MV-4-11 (cell line): Measurements from ENCODE around the gene STAC.
"Not testable (repeated sequence)": the region's sequence is repeated elsewhere in the genome, so short reads cannot be mapped to it uniquely, and the experiment has no call there.

ENCODE experiments used
- DNase-seq: peaks from one replicate; lab custom pipeline; 2025; lab: John Stamatoyannopoulos, UW

STAC gene

DNA sequence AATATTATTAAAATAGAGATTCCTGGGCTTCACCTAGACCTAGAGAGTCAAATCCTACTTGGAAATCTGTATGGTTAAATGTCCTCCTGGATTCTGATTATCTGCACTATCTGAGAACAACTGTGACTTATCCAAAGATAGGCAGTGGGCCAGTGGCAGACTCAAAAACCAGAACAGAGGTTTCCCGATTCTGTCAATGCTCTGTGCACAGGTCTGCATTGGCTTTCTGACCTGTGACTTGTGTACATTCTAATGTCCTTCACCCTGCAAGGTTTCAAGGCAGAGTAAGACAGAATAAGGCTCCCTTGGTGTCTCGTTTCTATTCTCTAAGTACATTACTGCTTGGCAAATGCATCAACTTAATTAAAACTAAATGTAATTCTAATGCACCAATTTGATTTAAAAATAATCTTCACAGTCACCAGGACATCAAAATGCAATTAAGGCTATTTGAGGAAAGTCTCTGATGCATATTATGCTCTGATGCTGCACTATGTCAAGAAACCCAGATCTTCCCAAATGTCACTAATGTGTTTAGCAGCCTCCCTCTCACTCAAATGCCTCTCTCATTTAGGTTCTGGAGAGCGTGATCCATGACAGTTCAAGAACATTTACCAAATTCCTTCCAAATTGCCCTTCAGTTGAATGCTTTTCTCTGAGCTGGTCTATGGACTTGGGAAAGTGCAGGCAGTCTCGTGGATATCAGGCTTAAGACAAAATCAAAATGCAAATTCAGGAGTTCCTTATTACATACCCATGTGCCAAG, 140.1 kb downstream of the STAC start:
- DNase-seq: no peak

DNA sequence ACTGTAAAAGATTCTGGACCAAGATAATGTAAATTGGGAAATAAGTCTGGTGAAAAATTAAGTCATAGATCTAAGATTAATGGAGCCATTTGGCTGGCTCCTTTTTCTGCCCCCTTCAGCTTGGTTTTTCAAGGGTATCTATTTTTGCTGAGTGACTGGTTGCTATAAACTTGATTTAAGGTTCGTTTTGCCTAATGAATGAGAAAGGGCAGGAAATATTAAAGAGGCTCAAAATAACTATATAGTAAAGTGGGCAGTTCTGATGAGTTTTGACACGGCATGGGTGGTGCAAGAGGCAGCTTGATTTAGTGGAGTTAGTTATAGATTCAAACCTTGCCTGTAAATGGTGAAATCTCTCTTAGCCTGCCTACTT, 140.7 kb downstream of the STAC start:
- no peak for DNase-seq

DNA sequence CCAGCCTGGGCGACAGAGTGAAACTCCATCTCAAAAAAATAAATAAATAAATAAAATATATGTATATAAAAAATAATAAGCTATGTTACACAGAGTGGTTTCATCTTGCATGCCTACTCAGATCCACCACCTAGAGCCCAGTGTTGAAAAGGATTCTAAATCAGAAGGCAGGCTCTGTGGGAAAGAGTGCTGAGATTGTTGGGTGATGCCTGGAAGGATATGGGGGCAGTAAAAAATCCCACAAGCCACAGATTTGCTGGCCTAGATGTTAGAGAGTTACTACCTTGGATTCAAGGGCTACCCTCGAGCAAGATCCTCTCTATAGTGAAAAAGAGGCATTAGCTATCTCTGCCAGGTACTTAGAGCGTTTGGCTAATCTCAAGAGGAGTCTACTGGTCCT, 144.3 kb downstream of the STAC start:
- no peak for DNase-seq

DNA sequence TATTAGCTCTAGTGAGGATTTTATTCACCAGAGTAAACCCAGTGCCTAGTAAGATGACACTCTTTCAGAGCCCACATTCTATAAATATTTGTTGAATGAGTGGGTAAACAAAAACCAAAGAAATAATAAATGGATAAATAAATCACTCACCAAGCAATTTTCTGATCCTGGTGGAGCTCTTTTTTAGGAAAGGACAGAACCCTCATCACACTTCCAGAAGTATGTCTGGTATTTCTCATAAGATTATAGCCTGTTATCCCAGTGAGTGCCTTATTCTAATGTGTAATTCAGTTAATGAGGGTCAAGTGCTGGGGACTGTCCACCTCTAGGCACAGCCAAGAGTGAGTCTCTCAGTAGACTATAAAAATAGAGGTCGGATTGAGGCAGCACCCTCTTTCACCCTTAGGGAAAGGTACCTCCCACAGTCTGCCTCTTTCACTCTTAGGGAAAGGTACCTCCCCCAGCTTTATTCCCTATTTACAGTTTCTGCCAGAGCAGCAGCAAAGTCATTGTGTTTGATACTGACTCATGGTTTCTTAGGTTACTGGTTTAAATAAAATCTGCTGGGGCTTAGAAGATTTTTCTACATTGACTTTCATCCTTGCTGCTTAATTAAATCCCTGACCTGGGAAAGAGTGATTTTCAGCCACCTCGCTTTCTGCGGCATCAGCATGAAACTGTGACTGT, 145.0 kb downstream of the STAC start:
- DNase-seq: no peak

DNA sequence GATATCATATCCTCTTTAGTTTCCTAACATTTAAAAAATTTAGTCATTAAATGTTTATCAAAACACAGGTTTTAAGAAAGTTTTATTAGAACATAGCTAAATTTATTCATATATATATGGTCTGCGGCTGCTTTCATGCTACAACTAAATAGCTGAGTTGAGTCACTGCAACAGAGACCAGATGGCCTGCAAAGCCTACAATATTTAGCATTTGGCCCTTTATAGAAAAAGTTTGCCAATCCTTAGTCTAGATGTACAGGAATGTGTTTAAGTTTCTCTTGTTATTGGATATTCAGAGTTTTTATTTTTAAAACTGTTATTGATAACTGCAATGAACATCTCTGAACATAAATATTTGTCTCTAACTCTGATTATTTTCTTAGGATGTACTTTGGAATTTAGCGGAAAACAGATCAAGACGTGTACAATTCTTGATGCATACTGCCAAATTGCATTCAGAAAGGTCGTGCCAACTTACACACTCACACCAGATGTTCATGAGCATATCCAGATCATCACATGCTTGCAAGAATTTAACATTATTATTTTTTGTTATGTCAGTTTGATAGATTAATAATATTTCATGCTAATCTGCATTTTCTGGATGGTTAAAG, 157.9 kb downstream of the STAC start:
- DNase-seq: no peak

DNA sequence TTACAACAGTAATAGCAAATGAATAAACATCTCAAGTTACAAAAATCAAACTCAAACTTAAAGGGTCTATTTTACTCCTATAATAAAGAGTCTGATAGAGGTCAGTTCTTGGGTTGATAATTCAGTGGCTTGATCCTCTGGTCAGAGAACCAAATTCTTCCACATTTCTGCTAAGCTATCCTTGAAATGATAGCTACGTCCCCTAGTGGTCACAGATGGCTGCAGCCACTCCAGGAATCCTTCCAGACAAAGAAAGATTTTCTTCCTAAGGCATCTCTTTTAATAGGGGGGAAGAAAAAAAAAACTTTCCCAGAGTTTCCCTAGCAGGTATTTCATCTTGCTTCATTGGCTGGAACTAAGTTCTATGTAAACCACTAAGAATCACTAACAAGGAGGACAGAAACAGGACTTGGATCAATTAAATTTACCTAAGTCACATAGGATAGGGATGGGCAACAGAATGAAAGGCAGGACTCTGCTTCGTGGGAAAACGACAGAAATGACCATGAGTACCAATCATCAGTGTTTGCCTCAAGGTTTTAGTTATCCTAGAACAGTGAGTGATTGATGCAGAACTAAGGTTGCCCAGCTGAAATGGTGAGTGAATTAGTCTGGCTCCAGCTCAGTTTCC, 160.7 kb downstream of the STAC start:
- no peak for DNase-seq

DNA sequence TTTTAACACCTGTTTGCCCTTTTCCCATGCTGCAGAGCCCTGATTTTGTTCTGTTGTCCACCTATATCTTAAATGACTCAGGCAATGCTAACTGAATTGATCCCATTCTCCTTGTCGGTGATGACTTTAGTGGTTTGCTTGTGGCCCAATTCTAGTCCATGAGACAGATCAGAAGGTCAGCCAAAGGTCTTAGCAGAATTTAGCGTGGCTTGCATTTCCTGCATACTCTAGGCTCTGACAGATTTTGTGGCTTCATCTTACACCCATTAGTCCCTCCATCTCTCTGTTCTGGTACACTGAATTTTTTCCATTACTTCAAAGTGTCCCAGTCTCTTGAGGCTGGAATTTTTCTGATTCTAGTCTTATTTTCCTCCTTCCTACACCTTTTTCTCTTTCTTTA, 161.9 kb downstream of the STAC start:
- no peak for DNase-seq

DNA sequence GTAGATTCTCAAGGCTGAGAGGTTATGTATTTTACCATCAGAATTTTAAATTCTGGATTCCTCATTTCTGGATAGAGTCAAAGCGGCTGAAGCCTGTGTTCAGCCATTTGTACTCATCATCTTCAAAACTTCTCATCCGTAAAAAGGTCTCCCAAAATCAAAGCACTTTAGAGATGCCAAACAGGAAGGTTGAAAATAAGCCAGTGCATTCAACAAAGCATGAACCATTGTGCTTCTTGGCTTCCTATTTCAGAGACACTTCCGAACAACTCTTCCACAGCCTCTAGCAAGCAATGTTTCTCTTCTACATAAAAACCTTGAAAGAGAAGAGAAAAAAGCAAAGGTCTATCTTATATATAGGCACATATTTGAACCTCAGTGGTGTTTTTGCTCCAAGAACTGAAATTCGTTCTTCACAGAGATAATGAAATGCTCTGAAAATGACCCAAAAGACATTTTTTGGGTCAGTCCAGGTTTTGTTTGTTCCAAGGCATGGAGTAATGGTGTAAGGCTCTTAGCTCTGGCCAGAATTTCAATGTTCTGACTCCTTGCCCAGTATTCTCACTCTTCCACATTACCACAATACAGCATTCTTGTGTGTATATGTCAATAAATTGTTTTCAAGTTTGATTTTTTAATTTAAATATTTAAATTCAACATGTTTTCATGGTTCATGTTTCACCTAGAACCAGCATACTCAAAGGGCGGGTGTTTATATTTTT, 163.1 kb downstream of the STAC start:
- no peak for DNase-seq

DNA sequence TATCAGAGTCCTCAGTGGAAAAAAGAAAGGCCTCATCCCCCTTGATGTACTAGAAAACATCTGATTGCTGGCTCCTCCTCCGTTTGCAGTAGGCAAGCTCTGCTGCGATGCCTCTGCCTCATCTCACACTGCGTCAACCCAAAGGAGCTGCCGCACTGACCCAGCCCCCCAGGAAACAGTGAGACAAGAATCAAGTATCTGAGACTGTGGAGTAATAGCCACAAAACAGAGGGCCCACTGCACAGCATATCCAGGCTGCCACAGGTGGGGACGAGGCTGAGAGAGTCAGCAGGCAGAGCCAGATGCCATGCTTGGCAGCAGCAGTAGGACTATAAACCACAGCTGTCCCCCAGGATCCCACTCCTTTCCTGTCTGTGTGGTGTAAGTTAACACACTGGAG, 165.9 kb downstream of the STAC start:
- no peak for DNase-seq

DNA sequence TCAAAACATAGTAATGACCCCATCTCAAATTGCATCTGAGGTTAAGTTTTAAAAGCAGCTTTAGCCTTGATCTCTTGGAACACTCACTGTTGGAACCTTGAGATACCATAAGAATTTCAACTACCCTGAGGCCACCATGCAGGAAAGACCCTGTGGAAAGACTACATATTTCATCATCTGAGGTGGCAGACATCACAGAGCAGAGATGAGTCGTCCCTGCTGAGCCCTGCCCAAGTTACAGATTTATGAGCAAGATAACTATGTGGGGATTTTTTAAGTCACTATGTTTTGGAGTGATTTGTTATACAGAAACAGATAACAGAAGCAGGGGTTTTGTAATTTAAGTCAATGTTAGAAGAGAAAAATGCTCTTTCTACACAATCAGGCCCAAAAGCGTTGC, 168.4 kb downstream of the STAC start:
- DNase-seq: no peak

DNA sequence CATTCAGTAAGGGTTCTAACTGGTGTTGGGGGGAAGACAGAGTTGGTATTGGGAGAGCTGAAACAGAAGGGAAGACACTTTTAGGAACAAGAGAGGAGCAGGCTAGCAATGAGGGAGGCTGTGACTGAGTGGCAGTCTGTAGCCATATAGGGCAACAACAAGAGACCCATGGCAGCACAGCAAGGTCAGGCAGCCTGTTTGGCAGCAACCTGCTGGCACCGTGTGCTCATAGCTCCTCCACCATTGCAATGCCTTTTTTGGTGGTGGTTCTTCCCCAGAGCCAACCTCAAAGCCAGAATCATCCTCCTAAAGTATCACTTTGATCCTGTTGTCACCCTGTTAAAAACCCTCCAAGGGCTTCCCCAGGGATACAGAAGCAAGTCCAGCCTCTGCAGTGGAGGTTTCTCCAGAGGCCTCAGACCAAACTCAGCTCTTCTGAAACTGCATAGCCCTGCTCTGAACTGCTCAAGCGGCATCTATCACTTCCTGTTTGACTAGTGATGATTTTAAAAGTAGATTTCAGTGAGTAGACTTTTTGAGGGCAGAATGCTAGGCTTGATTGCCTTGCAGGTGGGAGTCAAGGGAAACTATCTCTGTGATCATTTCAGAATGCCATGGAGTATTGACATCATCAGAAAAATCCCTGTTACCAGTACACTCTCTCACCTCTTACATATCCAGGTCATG, 176.9 kb downstream of the STAC start:
- DNase-seq: no peak

DNA sequence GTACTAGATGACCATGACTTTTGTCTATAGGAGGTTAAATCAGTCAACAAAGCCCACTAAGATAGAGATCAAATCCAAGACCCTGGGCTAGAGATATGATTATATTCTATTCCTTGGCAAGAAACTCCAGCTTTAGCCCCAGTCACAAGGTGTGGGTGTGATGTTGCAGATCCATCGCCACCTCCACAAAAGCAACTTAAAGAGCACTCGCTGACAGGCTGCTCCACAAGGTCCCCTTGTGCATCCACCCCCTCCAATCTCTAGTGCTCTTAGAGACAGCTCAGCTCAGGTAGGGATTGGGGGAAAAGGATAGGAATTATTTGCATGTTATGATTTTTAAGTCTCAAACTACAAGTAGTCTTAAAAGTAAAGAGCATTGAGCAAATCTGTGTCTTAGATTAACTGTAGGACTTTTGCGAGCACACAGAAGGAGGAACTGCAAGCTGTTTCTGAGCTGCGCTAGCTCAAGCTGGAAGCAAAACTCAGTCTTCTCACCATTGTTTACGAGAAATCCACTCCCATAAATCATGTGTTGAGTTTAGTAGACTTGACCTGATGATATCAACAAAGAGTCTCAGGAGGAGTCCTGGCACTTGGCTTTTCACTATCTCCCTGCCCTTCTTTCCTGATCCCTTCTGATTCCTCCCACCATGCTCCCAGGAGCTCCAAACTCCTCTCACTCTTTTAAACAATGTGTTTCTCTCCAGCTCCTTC, 177.6 kb downstream of the STAC start:
- no peak for DNase-seq

DNA sequence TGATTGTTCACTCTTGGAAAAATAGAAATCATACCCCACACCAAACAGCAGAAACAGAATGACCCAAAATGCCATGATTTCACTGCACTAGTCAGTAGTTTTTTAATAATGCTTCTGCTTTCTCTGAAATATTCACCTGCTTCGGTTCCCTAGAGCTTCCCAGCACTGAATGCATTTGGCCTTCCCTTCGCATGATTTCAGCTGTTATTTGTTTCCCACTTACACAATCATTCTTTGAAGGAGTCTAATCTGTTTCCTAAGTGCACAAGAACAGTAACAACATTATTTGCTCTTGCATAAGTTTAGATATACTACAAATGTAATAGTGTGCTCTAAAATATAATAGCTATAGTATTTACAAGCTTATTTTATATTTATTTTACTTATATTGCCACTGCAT, 178.7 kb downstream of the STAC start:
- DNase-seq: no peak

DNA sequence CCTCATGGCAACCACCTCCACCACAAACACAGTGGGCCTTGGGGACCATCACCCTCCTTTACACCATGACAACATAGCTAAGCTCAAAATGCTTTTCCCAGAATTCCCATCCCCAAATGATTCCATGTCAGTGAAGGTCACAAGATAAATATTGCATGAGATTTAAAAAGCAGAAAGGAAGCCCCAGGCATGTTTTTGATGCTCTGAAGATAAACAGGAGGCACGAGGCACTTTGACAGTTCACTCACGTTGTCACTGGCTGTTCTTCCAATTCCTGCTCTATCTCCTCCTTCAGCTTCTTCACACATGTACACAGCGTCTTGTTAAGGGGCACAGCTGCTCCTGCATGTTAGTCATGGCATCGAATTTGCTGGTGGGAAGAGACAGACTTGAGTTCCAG, 180.4 kb downstream of the STAC start:
- no peak for DNase-seq

DNA sequence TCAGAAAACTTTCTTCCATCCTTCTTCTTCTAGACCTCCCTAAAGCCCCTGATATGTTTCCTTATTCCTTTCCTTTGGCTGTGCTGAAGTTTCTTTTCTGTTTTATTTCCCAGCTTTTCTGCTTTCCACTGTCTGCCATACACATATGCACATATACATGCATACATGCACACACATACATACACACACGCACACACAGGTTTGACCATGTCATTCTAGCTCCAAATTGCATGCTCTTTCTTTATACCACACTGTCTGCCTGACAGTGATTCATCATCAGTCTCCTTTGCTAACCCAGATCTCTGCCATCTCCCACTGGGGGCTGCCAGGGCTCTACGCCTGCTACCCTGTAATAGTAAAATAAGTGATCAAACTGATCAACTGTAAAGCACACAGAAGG, 181.3 kb downstream of the STAC start:
- DNase-seq: no peak

DNA sequence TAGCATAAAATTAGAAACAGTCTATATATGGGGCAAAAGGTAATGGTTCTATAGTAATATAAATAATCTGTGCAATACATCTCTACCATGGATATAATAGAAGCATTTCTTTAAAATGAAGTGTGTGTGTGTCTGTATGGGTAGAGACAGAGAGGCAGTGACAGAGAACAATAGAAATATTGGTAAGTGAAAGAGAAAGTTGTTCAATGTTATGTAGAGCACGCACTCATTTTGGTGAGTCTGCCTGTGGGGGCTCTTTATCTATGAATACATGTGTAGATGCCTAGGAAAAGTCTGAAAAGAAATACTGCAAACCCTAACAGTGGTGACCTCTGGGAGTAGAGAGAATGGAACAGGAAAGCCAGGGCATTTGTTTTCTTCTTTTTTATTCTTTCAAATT, 182.6 kb downstream of the STAC start:
- no peak for DNase-seq

DNA sequence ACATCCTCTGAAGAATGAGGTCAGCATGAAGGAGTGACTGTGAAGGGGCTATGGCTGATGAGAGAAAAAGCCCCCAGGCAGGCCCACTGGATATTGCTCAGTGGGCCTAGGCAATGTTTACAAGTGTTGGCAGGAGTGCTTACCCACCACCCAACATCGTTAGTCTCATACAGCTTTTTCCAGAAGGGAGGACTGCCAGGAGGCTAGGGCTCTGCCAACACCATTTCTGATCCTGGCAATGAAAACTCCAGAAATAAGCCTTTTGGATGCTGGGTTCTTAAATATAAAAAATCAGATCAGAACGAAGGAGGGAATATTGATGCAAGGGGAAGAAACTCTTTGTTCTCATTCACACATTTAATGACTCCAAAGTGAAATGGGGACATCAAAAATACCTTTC, 194.9 kb downstream of the STAC start:
- no peak for DNase-seq

DNA sequence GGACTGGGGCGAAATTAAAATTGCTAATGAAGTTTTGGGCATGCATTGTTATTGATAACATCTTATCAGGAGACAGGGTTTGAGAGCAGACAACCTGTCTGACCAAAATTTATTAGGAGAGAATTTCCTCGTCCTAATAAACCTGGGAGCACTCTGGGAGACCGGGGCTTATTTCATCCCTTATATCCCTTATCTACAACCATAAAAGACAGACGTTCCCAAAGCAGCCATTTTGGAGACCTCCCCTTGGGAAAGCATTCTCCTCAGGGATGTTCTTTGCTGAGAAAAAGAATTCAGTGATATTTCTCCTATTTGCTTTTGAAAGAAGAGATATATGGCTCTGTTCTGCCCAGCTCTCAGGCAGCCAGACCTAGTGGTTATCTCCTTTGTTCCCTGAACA, 198.1 kb downstream of the STAC start:
- DNase-seq: not testable (repeated sequence)

DNA sequence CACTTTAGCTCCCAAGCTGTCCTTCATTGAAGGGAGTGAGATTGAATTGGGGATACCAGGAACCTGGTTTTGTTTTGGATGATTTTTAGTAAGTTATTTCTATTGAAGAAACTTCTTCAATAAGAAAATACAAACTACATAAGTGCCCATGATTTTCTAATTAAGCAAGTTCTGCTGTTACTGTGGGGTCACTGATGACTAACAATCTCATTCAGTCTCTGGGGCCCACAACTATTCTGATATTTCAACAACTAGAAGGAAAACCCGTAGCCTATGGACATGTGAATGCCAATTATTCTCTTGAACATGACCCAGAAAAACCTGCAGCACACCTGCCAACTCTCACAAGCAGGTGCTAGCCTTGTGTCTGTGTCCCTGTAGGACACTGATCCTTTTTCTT, 199.4 kb downstream of the STAC start:
- DNase-seq: no peak

DNA sequence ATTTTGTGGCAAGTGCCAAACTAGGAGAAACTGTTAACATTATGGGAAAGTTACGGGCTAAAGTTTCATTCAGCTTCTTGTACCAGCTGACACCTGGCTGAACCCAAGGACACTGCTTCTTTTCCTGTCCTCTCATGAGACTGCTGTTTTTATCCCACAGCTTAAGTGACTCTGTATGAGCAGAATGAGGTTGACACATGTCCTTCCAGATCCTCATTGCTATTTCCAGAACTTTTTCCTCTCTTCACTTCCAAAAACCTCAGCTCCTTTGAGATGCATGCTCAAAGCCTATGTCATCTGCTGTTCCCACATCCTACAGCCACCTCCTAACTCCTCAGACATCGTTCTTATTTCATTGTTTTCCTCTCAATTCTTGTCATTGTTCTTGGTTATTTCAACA, 200.4 kb downstream of the STAC start:
- no peak for DNase-seq

DNA sequence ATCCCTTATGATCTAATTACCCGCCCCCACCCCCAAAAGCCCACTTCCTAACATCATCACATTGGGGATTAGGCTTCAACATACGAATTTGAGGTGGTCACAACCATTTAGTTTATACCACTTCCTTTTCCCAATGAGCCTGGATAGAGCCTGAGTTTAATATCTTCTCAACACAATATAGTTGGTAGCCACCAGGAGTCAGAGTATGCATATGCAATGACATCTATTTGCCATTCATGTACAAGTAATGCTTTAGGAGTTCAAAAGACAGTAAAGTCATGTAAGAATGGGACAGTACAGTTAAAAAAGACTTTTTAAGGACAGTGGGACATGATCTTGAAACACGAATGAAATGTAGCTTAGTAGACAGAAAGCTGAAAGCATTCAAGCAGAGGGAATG, 211.7 kb downstream of the STAC start:
- DNase-seq: no peak
